Body of pancreas (tissue), 4 donors: Measurements from ENCODE around the gene NARF. TPM values are rescaled to one million over a fixed set of nuclear protein-coding genes. Genes with fewer than 3 reads are reported as not detected.
"Not testable (repeated sequence)": the region's sequence is repeated elsewhere in the genome, so short reads cannot be mapped to it uniquely, and the experiment has no call there.

Experiments used
- ATAC-seq: fragments of 150-250 bp; one replicate; pipeline ENCODE4 v1.9.1; 2016
- DNase-seq, 4 donors: peaks; one replicate each; pipeline ENCODE4 v3.0.0-alpha.2; 2019
- H3K27ac ChIP-seq, 4 donors: fragments of 200-600 bp; sonication (generic); 1 replicate in 3 of 4; 2 replicates in 1 of 4; pipeline versions ENCODE4 v1.5.1 to v1.6.1; 2016 to 2019; ENCODE audit warnings: mild to moderate bottlenecking in 1 of 4, mixed read lengths in 1 of 4, moderate library complexity in 1 of 4
- H3K27me3 ChIP-seq, 2 donors: fragments of 200-600 bp; sonication (generic); one replicate each; pipeline ENCODE4 v1.6.0; 2016; ENCODE audit warnings: mild to moderate bottlenecking in 1 of 2
- H3K36me3 ChIP-seq, 2 donors: fragments of 200-600 bp; sonication (generic); replicated peaks in 1 of 2; 2 replicates each; pipeline ENCODE4 v1.5.1; 2016; ENCODE audit warnings: low read depth in 2 of 2; ENCODE audit not compliant: insufficient read depth in 1 of 2
- H3K4me1 ChIP-seq: fragments of 200-600 bp; sonication (generic); one replicate; pipeline ENCODE4 v1.6.0; 2016
- H3K4me3 ChIP-seq, 2 donors: fragments of 200-600 bp; sonication (generic); 1 replicate in 1 of 2; 2 replicates in 1 of 2; pipeline ENCODE4 v1.5.1; 2016 to 2019
- H3K9me3 ChIP-seq, 3 donors: fragments of 200-600 bp; sonication (generic); 1 replicate in 2 of 3; 2 replicates in 1 of 3; pipeline ENCODE4 v1.5.1; 2016
- POLR2A ChIP-seq, 3 donors: fragments of 450-650 bp; IDR thresholded peaks; one replicate each; pipeline ENCODE4 v1.6.1; 2016; ENCODE audit warnings: antibody characterized with exemption in 3 of 3, mild to moderate bottlenecking in 2 of 3
- WGBS, 2 donors: methylation state at CpG; one replicate each; pipeline ENCODE4 v1.1.5; 2017; 5-methylcytosine and 5-hydroxymethylcytosine counted together
- intact Hi-C: fragments of 100-400 bp; cut with DNase I; formaldehyde crosslinking; loops from one replicate; pipeline ENCODE4 v1.15.1; 2023
- total RNA-seq, 2 donors: library from RNA; depleted of rRNA; stranded (reverse); fragments of >200 nt; gene quantifications; one replicate each; pipeline ENCODE4 v1.1.0, GENCODE V29; 2016
- TF ChIP-seq, protein P1 (sequence below), 7 experiments: fragments of 450-650 bp in 4 of 7; fragments of 200-600 bp in 3 of 7; sonication (generic) in 3 of 7; IDR thresholded peaks; one replicate each; pipeline ENCODE4 v1.5.1; 2016 to 2019; ENCODE audit warnings: antibody characterized with exemption in 7 of 7

Gene NARF
- total RNA-seq, 2 donors from 2014 or later: 14.5 to 85.4 TPM

DNA sequence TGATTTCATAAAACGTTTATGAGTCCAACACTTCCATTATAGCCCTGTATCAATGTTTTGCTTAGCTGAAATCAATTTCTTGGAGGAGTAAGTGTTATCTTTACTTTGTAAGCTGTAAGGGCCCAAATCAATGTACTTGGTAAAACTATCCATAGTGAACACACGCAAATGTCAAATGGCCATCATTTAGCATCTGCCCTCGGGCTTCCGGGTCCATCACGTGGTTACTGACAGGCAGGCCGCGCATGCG is 687 bp upstream of the NARF start:
- TF ChIP-seq, protein P1, sequence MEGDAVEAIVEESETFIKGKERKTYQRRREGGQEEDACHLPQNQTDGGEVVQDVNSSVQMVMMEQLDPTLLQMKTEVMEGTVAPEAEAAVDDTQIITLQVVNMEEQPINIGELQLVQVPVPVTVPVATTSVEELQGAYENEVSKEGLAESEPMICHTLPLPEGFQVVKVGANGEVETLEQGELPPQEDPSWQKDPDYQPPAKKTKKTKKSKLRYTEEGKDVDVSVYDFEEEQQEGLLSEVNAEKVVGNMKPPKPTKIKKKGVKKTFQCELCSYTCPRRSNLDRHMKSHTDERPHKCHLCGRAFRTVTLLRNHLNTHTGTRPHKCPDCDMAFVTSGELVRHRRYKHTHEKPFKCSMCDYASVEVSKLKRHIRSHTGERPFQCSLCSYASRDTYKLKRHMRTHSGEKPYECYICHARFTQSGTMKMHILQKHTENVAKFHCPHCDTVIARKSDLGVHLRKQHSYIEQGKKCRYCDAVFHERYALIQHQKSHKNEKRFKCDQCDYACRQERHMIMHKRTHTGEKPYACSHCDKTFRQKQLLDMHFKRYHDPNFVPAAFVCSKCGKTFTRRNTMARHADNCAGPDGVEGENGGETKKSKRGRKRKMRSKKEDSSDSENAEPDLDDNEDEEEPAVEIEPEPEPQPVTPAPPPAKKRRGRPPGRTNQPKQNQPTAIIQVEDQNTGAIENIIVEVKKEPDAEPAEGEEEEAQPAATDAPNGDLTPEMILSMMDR (IDR thresholded peaks at IDR 0.05): no peak
- TF ChIP-seq POLR2A (IDR thresholded peaks at IDR 0.05): no peak
- Histone ChIP-seq H3K4me1 (peaks cover 46% of the 10 kb centered on the region), H3K27me3 (no peaks in the 10 kb centered on the region), H3K27ac (peak overlapping the region; percentile 100), H3K4me3 (peak overlapping the region; percentile 45 to 76), H3K9me3 (no peaks in the 10 kb centered on the region), H3K36me3 (no peaks in the 10 kb centered on the region)
- intact Hi-C loops: no loop called here
- 0% methylated on average over 5 to 8 of the region's 8 CpGs for WGBS, 2 donors
- ATAC-seq: no peak
- DNase-seq: peak in 1 of 4 donors; percentile 94

DNA sequence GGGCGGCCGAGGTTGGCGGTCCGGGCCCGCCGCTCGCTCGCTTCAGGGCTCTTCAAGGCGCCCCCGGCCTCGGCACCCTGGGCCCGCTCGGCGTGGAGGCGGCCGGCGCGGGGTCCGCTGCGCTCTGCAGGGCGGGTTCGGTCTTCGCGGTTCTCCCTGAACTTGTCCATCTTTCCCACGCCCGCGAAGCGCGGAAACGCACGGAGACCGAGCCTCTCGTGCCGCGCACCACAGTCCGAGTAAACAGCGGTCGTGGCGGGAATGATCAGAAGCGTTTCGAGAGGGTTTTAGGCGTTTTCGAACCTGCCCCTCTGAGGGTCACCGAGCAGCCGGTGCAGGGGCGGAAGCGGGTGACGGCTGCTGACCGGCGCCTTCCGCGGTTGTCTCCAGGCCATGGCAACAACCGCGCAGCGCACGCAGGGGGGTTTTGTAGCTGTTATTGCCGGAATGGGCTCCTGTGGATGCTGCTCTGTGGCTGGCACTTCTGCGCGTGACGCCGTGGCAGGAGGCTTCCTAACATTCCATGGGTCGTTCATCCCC is 414 bp downstream of the NARF start:
- no peak for ATAC-seq
- peak overlapping the region; percentile 51 to 76 for H3K4me3 ChIP-seq
- WGBS, 2 donors: 0% methylated on average over 14 to 59 of the region's 62 CpGs
- H3K27me3 ChIP-seq: no peaks in the 10 kb centered on the region
- H3K9me3 ChIP-seq: no peaks in the 10 kb centered on the region
- H3K27ac ChIP-seq: peak overlapping the region; percentile 100
- intact Hi-C loops: no loop called here
- peaks cover 54% of the 10 kb centered on the region for H3K4me1 ChIP-seq
- peak in 1 of 4 donors; percentile 36 for DNase-seq
- H3K36me3 ChIP-seq: no peaks in the 10 kb centered on the region
- TF ChIP-seq, protein P1 (IDR thresholded peaks at IDR 0.05): no peak
- TF ChIP-seq POLR2A (IDR thresholded peaks at IDR 0.05): no peak

DNA sequence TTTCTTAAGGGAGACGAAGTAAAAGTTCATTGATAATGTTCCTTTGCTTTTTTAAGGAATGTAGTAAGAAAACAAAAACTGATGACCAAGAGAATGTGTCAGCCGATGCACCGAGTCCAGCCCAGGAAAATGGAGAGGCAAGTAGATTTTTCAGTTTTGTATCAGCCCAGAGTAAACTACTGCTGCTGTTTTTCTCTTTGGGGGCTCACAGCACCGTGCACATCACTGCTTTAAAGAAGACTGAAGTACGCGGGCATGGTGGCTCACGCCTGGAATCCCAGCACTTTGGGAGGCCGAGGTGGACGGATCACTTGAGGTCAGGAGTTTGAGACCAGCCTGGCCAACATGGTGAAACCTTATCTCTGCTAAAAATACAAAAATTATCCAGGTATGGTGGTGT is 1.4 kb downstream of the NARF start:
- peaks cover 59% of the 10 kb centered on the region for H3K4me1 ChIP-seq
- WGBS, 2 donors: 88 to 94% methylated on average over 9 of the region's 9 CpGs

DNA sequence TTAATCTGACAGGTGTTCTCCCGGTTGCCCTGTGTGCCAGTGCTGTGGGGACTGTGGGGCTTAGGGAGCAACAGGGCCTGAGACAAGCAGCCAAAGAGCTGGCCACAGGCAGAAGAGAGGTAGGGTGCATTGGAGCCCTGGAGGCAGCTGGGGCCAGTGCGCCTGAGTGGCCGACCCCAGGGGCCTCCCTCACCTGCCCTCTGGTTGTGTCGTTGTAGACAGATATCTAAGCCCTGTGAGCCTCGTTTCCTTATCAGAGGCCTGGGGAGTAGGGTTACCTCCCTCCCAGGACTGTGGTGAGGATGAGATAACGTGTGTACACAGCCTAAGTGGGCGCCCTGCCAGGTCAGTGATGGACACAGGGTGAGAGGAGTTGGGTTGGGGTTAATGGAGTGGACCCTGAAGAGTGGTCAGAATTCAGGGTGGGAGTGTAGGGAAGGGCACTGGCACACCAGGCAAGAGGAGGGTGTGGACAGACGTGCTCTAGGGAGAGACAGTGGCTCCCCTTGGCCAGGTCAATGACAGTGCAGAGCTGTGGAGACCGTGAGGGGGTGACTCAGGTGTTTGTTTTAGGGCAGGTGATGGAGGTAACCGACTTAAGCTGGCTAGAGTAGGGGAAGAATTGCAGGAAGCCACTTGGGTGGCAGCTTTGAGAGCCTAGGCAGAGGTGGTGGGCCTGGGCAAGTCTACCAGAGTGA is 3.4 kb downstream of the NARF start:
- intact Hi-C loops: no loop called here
- no peak for TF ChIP-seq POLR2A (IDR thresholded peaks at IDR 0.05)
- TF ChIP-seq, protein P1 (IDR thresholded peaks at IDR 0.05): no peak
- peak in 3 of 4 donors; percentile 41 to 64 (median 62) for DNase-seq
- H3K9me3 ChIP-seq: no peaks in the 10 kb centered on the region
- 23 to 36% methylated on average over 7 to 10 of the region's 10 CpGs for WGBS, 2 donors
- H3K36me3 ChIP-seq: peaks cover 0 to 5% of the 10 kb centered on the region in 2 donors
- no peak for ATAC-seq
- peak overlapping the region in 3 of 4 donors; percentile 19 to 53 (median 50) for H3K27ac ChIP-seq
- no peaks in the 10 kb centered on the region for H3K27me3 ChIP-seq
- no peak overlapping the region for H3K4me3 ChIP-seq
- H3K4me1 ChIP-seq: peaks cover 52% of the 10 kb centered on the region

More for the DNA sequence above, 1.4 kb downstream of the NARF start:
- H3K27me3 ChIP-seq, ATAC-seq, intact Hi-C loops, H3K36me3 ChIP-seq, DNase-seq, H3K27ac ChIP-seq, H3K9me3 ChIP-seq, H3K4me3 ChIP-seq: not testable (repeated sequence)

DNA sequence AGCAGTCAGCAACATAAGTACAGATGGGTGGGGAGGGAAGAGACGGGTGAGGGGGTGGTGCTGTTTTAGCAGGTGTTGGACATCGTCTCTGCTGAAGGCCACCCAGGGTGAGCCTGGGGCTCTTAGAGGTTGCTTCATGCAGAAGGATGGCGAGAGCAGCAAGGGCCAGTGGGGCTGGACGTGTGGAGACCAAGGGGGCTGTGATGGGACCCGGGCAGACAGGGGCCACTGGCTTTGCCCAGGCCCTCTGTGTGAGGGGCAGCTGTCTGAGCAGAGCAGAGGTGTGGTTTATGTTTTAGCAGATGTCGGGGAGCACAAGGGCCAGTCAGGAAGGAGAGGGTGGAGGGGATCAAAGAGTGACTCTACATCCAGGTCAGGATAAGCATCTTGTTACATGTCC is 4.8 kb downstream of the NARF start:
- DNase-seq (no peak), ATAC-seq (no peak)
- Histone ChIP-seq H3K36me3 (peaks cover 0 to 5% of the 10 kb centered on the region in 2 donors), H3K27ac (peak overlapping the region in 1 of 4 donors; percentile 47), H3K9me3 (no peaks in the 10 kb centered on the region), H3K4me1 (peaks cover 43% of the 10 kb centered on the region), H3K4me3 (no peak overlapping the region), H3K27me3 (no peaks in the 10 kb centered on the region)
- intact Hi-C loops: no loop called here
- WGBS, 2 donors: 84 to 85% methylated on average over 5 to 6 of the region's 6 CpGs
- TF ChIP-seq, protein P1 (IDR thresholded peaks at IDR 0.05): no peak
- TF ChIP-seq POLR2A (IDR thresholded peaks at IDR 0.05): no peak
